ENCODE data around the gene GOSR2.

The GOSR2 gene

GRCh38 chr17:46928467-46929261, 5.7 kb downstream of the GOSR2 start:
- H3K27me3 ChIP-seq (ENCODE audit: insufficient read depth, low read length), result no peaks in the 10 kb centered on the region
- 0 out of 2 replicates have a peak overlapping the region, but pooled peaks have one; percentile 23 for H3K4me3 ChIP-seq (ENCODE audit: low read depth, low read length)
- H3K36me3 ChIP-seq (ENCODE audit: insufficient read depth, low read length), result peaks cover 19% of the 10 kb centered on the region; the same call in 1 of the 2 replicates
- peaks cover 67% of the 10 kb centered on the region for H3K79me2 ChIP-seq (ENCODE audit: control insufficient read depth, insufficient read depth, low read length, unreplicated experiment)
- no peak overlapping the region for H2AFZ ChIP-seq (ENCODE audit: low read length, unreplicated experiment)
- H3K4me1 ChIP-seq (ENCODE audit: control insufficient read depth, insufficient read depth, low read length, unreplicated experiment), result peaks cover 34% of the 10 kb centered on the region
- peak overlapping the region; percentile 39; the same call in 1 of the 2 replicates for H3K27ac ChIP-seq (ENCODE audit: low read depth, low read length)

- H2AFZ ChIP-seq (ENCODE audit: low read length, unreplicated experiment), result no peak overlapping the region
- peaks cover 19% of the 10 kb centered on the region; the same call in 1 of the 2 replicates for H3K36me3 ChIP-seq (ENCODE audit: insufficient read depth, low read length)
- H3K27ac ChIP-seq (ENCODE audit: low read depth, low read length), result peak overlapping the region; percentile 39; the same call in 1 of the 2 replicates
- peaks cover 60% of the 10 kb centered on the region for H3K79me2 ChIP-seq (ENCODE audit: control insufficient read depth, insufficient read depth, low read length, unreplicated experiment)
- H3K4me3 ChIP-seq (ENCODE audit: low read depth, low read length), result 0 out of 2 replicates have a peak overlapping the region, but pooled peaks have one; percentile 23
- no peaks in the 10 kb centered on the region for H3K27me3 ChIP-seq (ENCODE audit: insufficient read depth, low read length)
- peaks cover 29% of the 10 kb centered on the region for H3K4me1 ChIP-seq (ENCODE audit: control insufficient read depth, insufficient read depth, low read length, unreplicated experiment)
Measured at GRCh38 chr17:46929413-46929812, 6.5 kb downstream of the GOSR2 start.

- H3K36me3 ChIP-seq (ENCODE audit: insufficient read depth, low read length), result peaks cover 19% of the 10 kb centered on the region; the same call in 1 of the 2 replicates
- peaks cover 54% of the 10 kb centered on the region for H3K79me2 ChIP-seq (ENCODE audit: control insufficient read depth, insufficient read depth, low read length, unreplicated experiment)
- no peak overlapping the region for H3K27ac ChIP-seq (ENCODE audit: low read depth, low read length)
- no peak overlapping the region for H3K4me3 ChIP-seq (ENCODE audit: low read depth, low read length)
- no peak overlapping the region for H2AFZ ChIP-seq (ENCODE audit: low read length, unreplicated experiment)
- H3K4me1 ChIP-seq (ENCODE audit: control insufficient read depth, insufficient read depth, low read length, unreplicated experiment), result peaks cover 22% of the 10 kb centered on the region
- H3K27me3 ChIP-seq (ENCODE audit: insufficient read depth, low read length), result no peaks in the 10 kb centered on the region
Measured at GRCh38 chr17:46930051-46930450, 7.1 kb downstream of the GOSR2 start.

- Histone ChIP-seq H3K4me3 (ENCODE audit: low read depth, low read length) (no peak overlapping the region), H3K36me3 (ENCODE audit: insufficient read depth, low read length) (peaks cover 26% of the 10 kb centered on the region), H2AFZ (ENCODE audit: low read length, unreplicated experiment) (no peak overlapping the region), H3K4me1 (ENCODE audit: control insufficient read depth, insufficient read depth, low read length, unreplicated experiment) (peaks cover 28% of the 10 kb centered on the region), H3K27ac (ENCODE audit: low read depth, low read length) (no peak overlapping the region), H3K79me2 (ENCODE audit: control insufficient read depth, insufficient read depth, low read length, unreplicated experiment) (peaks cover 38% of the 10 kb centered on the region), H3K27me3 (ENCODE audit: insufficient read depth, low read length) (no peaks in the 10 kb centered on the region)
Measured at GRCh38 chr17:46931596-46931995, 8.6 kb downstream of the GOSR2 start.

GRCh38 chr17:46935658-46936266, 12.8 kb downstream of the GOSR2 start:
- Histone ChIP-seq H3K79me2 (ENCODE audit: control insufficient read depth, insufficient read depth, low read length, unreplicated experiment) (no peaks in the 10 kb centered on the region), H3K36me3 (ENCODE audit: insufficient read depth, low read length) (peaks cover 39% of the 10 kb centered on the region), H3K4me3 (ENCODE audit: low read depth, low read length) (no peak overlapping the region), H3K27ac (ENCODE audit: low read depth, low read length) (peak overlapping the region; percentile 55; the same call in 1 of the 2 replicates), H3K27me3 (ENCODE audit: insufficient read depth, low read length) (no peaks in the 10 kb centered on the region), H3K4me1 (ENCODE audit: control insufficient read depth, insufficient read depth, low read length, unreplicated experiment) (peaks cover 8% of the 10 kb centered on the region), H2AFZ (ENCODE audit: low read length, unreplicated experiment) (no peak overlapping the region)

- Histone ChIP-seq H3K79me2 (ENCODE audit: control insufficient read depth, insufficient read depth, low read length, unreplicated experiment) (no peaks in the 10 kb centered on the region), H2AFZ (ENCODE audit: low read length, unreplicated experiment) (no peak overlapping the region), H3K36me3 (ENCODE audit: insufficient read depth, low read length) (peaks cover 20% of the 10 kb centered on the region)
Measured at GRCh38 chr17:46940692-46941404, 17.9 kb downstream of the GOSR2 start.

GRCh38 chr17:46942441-46943217, 19.7 kb downstream of the GOSR2 start:
- Histone ChIP-seq H2AFZ (ENCODE audit: low read length, unreplicated experiment) (no peak overlapping the region), H3K27ac (ENCODE audit: low read depth, low read length) (no peak overlapping the region), H3K4me3 (ENCODE audit: low read depth, low read length) (no peak overlapping the region), H3K79me2 (ENCODE audit: control insufficient read depth, insufficient read depth, low read length, unreplicated experiment) (no peaks in the 10 kb centered on the region), H3K27me3 (ENCODE audit: insufficient read depth, low read length) (0 out of 2 replicates have a peak, but pooled peaks cover 9% of the 10 kb centered on the region), H3K36me3 (ENCODE audit: insufficient read depth, low read length) (peaks cover 8% of the 10 kb centered on the region; the same call in 1 of the 2 replicates), H3K4me1 (ENCODE audit: control insufficient read depth, insufficient read depth, low read length, unreplicated experiment) (peaks cover 18% of the 10 kb centered on the region)

More at GRCh38 chr17:46940692-46941404, 17.9 kb downstream of the GOSR2 start:
- no peak overlapping the region for H3K4me3 ChIP-seq (ENCODE audit: low read depth, low read length)
- peaks cover 20% of the 10 kb centered on the region for H3K4me1 ChIP-seq (ENCODE audit: control insufficient read depth, insufficient read depth, low read length, unreplicated experiment)
- H3K27me3 ChIP-seq (ENCODE audit: insufficient read depth, low read length), result no peaks in the 10 kb centered on the region
- H3K27ac ChIP-seq (ENCODE audit: low read depth, low read length), result no peak overlapping the region

- Histone ChIP-seq H3K27me3 (ENCODE audit: insufficient read depth, low read length) (peaks cover 9% of the 10 kb centered on the region; the same call in 1 of the 2 replicates), H3K79me2 (ENCODE audit: control insufficient read depth, insufficient read depth, low read length, unreplicated experiment) (no peaks in the 10 kb centered on the region), H3K4me1 (ENCODE audit: control insufficient read depth, insufficient read depth, low read length, unreplicated experiment) (peaks cover 18% of the 10 kb centered on the region), H3K4me3 (ENCODE audit: low read depth, low read length) (no peak overlapping the region), H3K27ac (ENCODE audit: low read depth, low read length) (no peak overlapping the region), H3K36me3 (ENCODE audit: insufficient read depth, low read length) (peaks cover 7% of the 10 kb centered on the region; the same call in 1 of the 2 replicates), H2AFZ (ENCODE audit: low read length, unreplicated experiment) (no peak overlapping the region)
Measured at GRCh38 chr17:46943218-46943500, 20.2 kb downstream of the GOSR2 start.

GRCh38 chr17:46943501-46944393, 20.8 kb downstream of the GOSR2 start:
- H3K27ac ChIP-seq (ENCODE audit: low read depth, low read length), result no peak overlapping the region
- no peaks in the 10 kb centered on the region for H3K79me2 ChIP-seq (ENCODE audit: control insufficient read depth, insufficient read depth, low read length, unreplicated experiment)
- no peak overlapping the region for H3K4me3 ChIP-seq (ENCODE audit: low read depth, low read length)
- peaks cover 18% of the 10 kb centered on the region for H3K4me1 ChIP-seq (ENCODE audit: control insufficient read depth, insufficient read depth, low read length, unreplicated experiment)
- H3K36me3 ChIP-seq (ENCODE audit: insufficient read depth, low read length), result peaks cover 7% of the 10 kb centered on the region; the same call in 1 of the 2 replicates
- peaks cover 15% of the 10 kb centered on the region; the same call in 1 of the 2 replicates for H3K27me3 ChIP-seq (ENCODE audit: insufficient read depth, low read length)
- H2AFZ ChIP-seq (ENCODE audit: low read length, unreplicated experiment), result no peak overlapping the region

Measured in ACC112 (cell line).